ENCODE data around the gene GALNTL6. TPM values are rescaled to one million over a fixed set of nuclear protein-coding genes. Genes with fewer than 3 reads are reported as not detected.

Gene GALNTL6
- total and polyA plus RNA-seq, 2 donors (not counting 1 experiment from before 2014, with no cell fraction given): 0.99 to 1.1 TPM

- no peak overlapping the region for H2AFZ ChIP-seq (ENCODE audit: insufficient read depth, low read depth, low read length, poor library complexity, severe bottlenecking)
- no peak overlapping the region for H3K9ac ChIP-seq (ENCODE audit: low read length)
- ATAC-seq (ENCODE audit: low read depth) (no peak), DNase-seq (no peak)
- H3K4me2 ChIP-seq (replicated peaks; ENCODE audit: low read depth, low read length, poor library complexity, severe bottlenecking): no peak overlapping the region
- H3K4me1 ChIP-seq (ENCODE audit: control insufficient read depth in 2 of 2, insufficient read depth in 2 of 2, low read length in 2 of 2): no peaks in the 10 kb centered on the region
- H3K36me3 ChIP-seq (replicated peaks in 1 of 2; ENCODE audit: control extremely low read depth in 1 of 2, control insufficient read depth in 1 of 2, extremely low read depth in 1 of 2, insufficient read depth in 2 of 2, low read length in 1 of 2): no peaks in the 10 kb centered on the region
- intact Hi-C loops (cut with micrococcal nuclease): no loop called here
- no peaks in the 10 kb centered on the region for H4K20me1 ChIP-seq (ENCODE audit: control insufficient read depth, insufficient read depth, low read length, poor library complexity, severe bottlenecking)
- no peaks in the 10 kb centered on the region for H3K27me3 ChIP-seq (replicated peaks in 1 of 4; ENCODE audit: control extremely low read depth in 1 of 4, control insufficient read depth in 3 of 4, insufficient read depth in 4 of 4, low read length in 3 of 4)
- H3K4me3 Mint-ChIP-seq: no peak overlapping the region
- no peaks in the 10 kb centered on the region for H3K4me1 Mint-ChIP-seq
- H3K9me3 Mint-ChIP-seq (ENCODE audit: insufficient read depth): no peaks in the 10 kb centered on the region
- CTCF ChIA-PET: no interaction called here
- no peaks in the 10 kb centered on the region for H3K27me3 Mint-ChIP-seq
- TF ChIP-seq CTCF (IDR thresholded peaks at IDR 0.05): no peak
- TF ChIP-seq EZH2 (IDR thresholded peaks at IDR 0.05; ENCODE audit: borderline replicate concordance, insufficient read depth, low read depth, low read length, poor library complexity, severe bottlenecking): no peak
- no peaks in the 10 kb centered on the region for H3K9me3 ChIP-seq (ENCODE audit: control extremely low read depth in 1 of 3, control insufficient read depth in 2 of 3, insufficient read depth in 1 of 3, low read length in 2 of 3)
- H3K79me2 ChIP-seq (ENCODE audit: control insufficient read depth, insufficient read depth, low read length): no peaks in the 10 kb centered on the region
- H3K27ac Mint-ChIP-seq: no peak overlapping the region
- H3K4me3 ChIP-seq (ENCODE audit: control extremely low read depth in 1 of 5, extremely low read depth in 1 of 5, insufficient read depth in 1 of 5, low read depth in 2 of 5, low read length in 4 of 5): no peak overlapping the region
- no peak overlapping the region for H3K27ac ChIP-seq (ENCODE audit: low read length in 2 of 2)
- POLR2A ChIA-PET: no interaction called here
Observed at GRCh38 chr4:171978216-171978615, 165.0 kb downstream of the GALNTL6 start.

GRCh38 chr4:171979461-171979860, 166.3 kb downstream of the GALNTL6 start:
- Histone ChIP-seq H3K36me3 (replicated peaks in 1 of 2; ENCODE audit: control extremely low read depth in 1 of 2, control insufficient read depth in 1 of 2, extremely low read depth in 1 of 2, insufficient read depth in 2 of 2, low read length in 1 of 2) (no peaks in the 10 kb centered on the region), H3K27me3 (replicated peaks in 1 of 4; ENCODE audit: control extremely low read depth in 1 of 4, control insufficient read depth in 3 of 4, insufficient read depth in 4 of 4, low read length in 3 of 4) (no peaks in the 10 kb centered on the region), H3K4me2 (replicated peaks; ENCODE audit: low read depth, low read length, poor library complexity, severe bottlenecking) (no peak overlapping the region), H3K9ac (ENCODE audit: low read length) (no peak overlapping the region), H4K20me1 (ENCODE audit: control insufficient read depth, insufficient read depth, low read length, poor library complexity, severe bottlenecking) (no peaks in the 10 kb centered on the region), H3K9me3 (ENCODE audit: control extremely low read depth in 1 of 3, control insufficient read depth in 2 of 3, insufficient read depth in 1 of 3, low read length in 2 of 3) (peaks cover 0 to 4% (median 0%) of the 10 kb centered on the region in 3 donors), H3K4me1 (ENCODE audit: control insufficient read depth in 2 of 2, insufficient read depth in 2 of 2, low read length in 2 of 2) (no peaks in the 10 kb centered on the region), H2AFZ (ENCODE audit: insufficient read depth, low read depth, low read length, poor library complexity, severe bottlenecking) (no peak overlapping the region), H3K27ac (ENCODE audit: low read length in 2 of 2) (no peak overlapping the region), H3K4me3 (ENCODE audit: control extremely low read depth in 1 of 5, extremely low read depth in 1 of 5, insufficient read depth in 1 of 5, low read depth in 2 of 5, low read length in 4 of 5) (no peak overlapping the region), H3K79me2 (ENCODE audit: control insufficient read depth, insufficient read depth, low read length) (no peaks in the 10 kb centered on the region)
- intact Hi-C loops (cut with micrococcal nuclease): no loop called here
- ChIA-PET CTCF (no interaction called here), POLR2A (no interaction called here)
- no peak for ATAC-seq (ENCODE audit: low read depth)
- no peak overlapping the region for H3K4me3 Mint-ChIP-seq
- no peak for TF ChIP-seq EZH2 (IDR thresholded peaks at IDR 0.05; ENCODE audit: borderline replicate concordance, insufficient read depth, low read depth, low read length, poor library complexity, severe bottlenecking)
- no peak for TF ChIP-seq CTCF (IDR thresholded peaks at IDR 0.05)
- H3K27ac Mint-ChIP-seq: no peak overlapping the region
- H3K9me3 Mint-ChIP-seq (ENCODE audit: insufficient read depth): no peaks in the 10 kb centered on the region
- DNase-seq: no peak
- 89% methylated on average over 1 of the region's 2 CpGs for WGBS (ENCODE audit: insufficient coverage)
- H3K4me1 Mint-ChIP-seq: no peaks in the 10 kb centered on the region
- no peaks in the 10 kb centered on the region for H3K27me3 Mint-ChIP-seq
